Activated naive CD4-positive, alpha-beta T cell treated with anti-CD3 and anti-CD28 coated beads, Interleukin-2, amount 50 U/mL, for 24 hours (primary cell): ENCODE results near the gene GULP1.

Experiments
- H3K27ac Mint-ChIP-seq: one replicate; pipeline ENCODE4 v1.8.0; 2021; ENCODE audit warnings: mild to moderate bottlenecking, mixed read lengths
- H3K27me3 Mint-ChIP-seq: one replicate; pipeline ENCODE4 v1.8.0; 2021; ENCODE audit warnings: mixed read lengths
- H3K36me3 Mint-ChIP-seq: one replicate; pipeline ENCODE4 v1.8.0; 2021; ENCODE audit warnings: mixed read lengths
- H3K4me1 Mint-ChIP-seq: one replicate; pipeline ENCODE4 v1.8.0; 2021; ENCODE audit warnings: mixed read lengths
- H3K4me3 Mint-ChIP-seq: one replicate; pipeline ENCODE4 v1.8.0; 2021; ENCODE audit warnings: mild to moderate bottlenecking, mixed read lengths
- H3K9me3 Mint-ChIP-seq: one replicate; pipeline ENCODE4 v1.8.0; 2021; ENCODE audit warnings: mixed read lengths

Gene GULP1, protein sequence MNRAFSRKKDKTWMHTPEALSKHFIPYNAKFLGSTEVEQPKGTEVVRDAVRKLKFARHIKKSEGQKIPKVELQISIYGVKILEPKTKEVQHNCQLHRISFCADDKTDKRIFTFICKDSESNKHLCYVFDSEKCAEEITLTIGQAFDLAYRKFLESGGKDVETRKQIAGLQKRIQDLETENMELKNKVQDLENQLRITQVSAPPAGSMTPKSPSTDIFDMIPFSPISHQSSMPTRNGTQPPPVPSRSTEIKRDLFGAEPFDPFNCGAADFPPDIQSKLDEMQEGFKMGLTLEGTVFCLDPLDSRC

DNA sequence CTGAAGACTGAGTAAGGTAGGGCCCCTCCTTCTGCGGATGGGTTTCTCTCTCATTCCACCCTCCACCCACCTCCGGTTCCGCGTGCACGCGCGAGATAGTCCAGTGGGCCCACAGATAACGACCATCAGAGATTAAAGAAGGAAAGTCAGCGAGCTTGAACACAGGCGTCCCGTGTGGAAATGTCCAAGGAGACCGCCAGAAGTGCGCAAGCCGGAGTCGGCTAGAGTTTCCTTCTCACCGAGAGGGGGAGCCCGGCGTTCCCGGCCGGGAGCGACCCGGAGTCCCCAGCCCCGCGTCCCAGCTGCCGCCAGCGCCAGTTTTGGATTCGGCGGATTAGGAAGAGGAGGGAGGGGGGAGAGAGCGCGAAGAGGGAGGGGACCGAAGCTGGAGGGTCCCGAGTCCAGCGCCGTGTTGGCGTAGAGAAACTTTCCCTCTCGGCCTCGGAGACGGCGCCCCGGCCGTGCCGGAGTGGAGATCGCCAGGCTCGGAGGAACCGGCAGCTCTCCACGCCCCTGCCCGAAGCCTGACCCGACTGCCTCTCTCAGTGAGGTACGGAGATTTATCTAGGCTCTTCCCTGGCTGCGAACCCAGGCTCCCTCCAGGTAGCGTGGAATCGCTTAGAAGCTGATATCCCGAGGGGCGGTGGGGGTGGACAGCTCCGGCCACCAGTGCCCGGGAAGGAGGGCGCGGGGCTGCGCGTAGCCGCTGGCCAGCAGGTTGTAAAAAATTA, at the start of gene GULP1:
Gene GULP1, plus strand, starts transcription at position 258 of the 731 bp plus-strand sequence. CDS start 185,829 bp downstream, outside the sequence.
- H3K27me3 Mint-ChIP-seq = peaks cover 27% of the 10 kb centered on the region
- no peak within 1 kb of the TSS for H3K4me3 Mint-ChIP-seq
- no peaks in the 10 kb centered on the region for H3K9me3 Mint-ChIP-seq

DNA sequence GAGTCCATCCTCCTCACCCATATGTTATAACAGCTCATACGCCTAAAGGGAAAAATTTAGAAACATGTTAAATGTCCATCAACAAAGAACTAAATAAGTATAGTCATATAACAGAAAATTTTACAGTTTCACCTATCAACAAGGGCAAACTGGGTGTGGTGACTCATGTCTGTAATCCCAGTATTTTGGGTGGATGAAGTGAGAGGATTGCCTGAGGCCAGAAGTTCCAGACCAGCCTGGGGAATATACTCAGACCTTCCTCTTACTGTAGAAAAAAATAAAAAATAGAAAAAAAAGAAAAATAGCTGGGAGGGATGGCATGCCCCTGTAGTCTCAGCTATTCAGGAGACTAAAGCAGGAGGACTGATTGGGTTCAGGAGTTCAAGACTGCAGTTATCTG, 48.3 kb upstream of the GULP1 start:
- Mint-ChIP-seq H3K27ac (no peak overlapping the region), H3K4me3 (no peak overlapping the region), H3K36me3 (no peaks in the 10 kb centered on the region), H3K27me3 (no peaks in the 10 kb centered on the region), H3K4me1 (no peaks in the 10 kb centered on the region), H3K9me3 (no peaks in the 10 kb centered on the region)

More for the DNA sequence above, at the start of gene GULP1:
- peaks cover 8% of the 10 kb centered on the region for H3K4me1 Mint-ChIP-seq
- no peaks in the 10 kb centered on the region for H3K36me3 Mint-ChIP-seq
- H3K27ac Mint-ChIP-seq = no peak within 1 kb of the TSS

DNA sequence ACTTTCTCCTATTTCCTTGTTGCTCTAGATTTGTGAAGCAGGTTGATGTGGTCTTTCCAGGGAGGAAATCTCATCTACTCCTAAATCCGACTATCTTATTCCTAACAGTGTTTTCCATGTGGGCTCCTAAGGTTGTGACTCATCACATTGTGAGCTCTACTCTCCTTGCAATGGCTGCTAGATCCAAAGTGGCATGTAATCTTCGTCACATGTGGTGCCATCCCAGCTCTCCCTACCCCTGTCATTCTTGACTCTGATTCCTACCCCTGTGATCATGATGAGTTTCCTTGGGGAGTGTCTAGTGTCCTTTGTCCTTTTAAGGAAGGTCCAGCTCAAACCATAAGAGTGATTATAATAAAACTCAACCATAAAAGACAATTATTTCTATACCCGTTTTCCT, 47.3 kb upstream of the GULP1 start:
- H3K4me1 Mint-ChIP-seq = no peaks in the 10 kb centered on the region
- H3K4me3 Mint-ChIP-seq = no peak overlapping the region
- H3K9me3 Mint-ChIP-seq = no peaks in the 10 kb centered on the region
- H3K36me3 Mint-ChIP-seq = no peaks in the 10 kb centered on the region
- no peaks in the 10 kb centered on the region for H3K27me3 Mint-ChIP-seq
- no peak overlapping the region for H3K27ac Mint-ChIP-seq

DNA sequence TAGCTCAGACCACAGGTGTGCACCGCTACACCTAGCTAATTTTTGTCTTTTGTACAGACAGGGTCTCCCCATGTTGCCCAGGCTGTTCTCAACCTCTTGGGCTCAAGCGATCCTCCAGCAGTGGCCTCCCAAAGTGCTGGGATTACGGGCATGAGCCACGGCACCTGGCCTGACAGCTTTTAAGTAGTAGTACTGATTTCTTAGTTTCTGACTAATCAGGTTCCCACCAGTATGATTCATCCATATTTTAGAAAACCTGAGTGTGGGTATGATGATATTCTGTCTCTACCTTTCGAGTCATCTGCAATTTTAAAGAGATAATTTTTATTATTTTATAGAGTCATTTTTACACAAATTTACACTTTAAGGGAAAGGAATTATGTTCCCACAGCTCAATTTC, 46.4 kb upstream of the GULP1 start:
- no peak overlapping the region for H3K27ac Mint-ChIP-seq
- H3K27me3 Mint-ChIP-seq = no peaks in the 10 kb centered on the region
- no peaks in the 10 kb centered on the region for H3K9me3 Mint-ChIP-seq
- no peaks in the 10 kb centered on the region for H3K4me1 Mint-ChIP-seq
- no peak overlapping the region for H3K4me3 Mint-ChIP-seq
- H3K36me3 Mint-ChIP-seq = no peaks in the 10 kb centered on the region

DNA sequence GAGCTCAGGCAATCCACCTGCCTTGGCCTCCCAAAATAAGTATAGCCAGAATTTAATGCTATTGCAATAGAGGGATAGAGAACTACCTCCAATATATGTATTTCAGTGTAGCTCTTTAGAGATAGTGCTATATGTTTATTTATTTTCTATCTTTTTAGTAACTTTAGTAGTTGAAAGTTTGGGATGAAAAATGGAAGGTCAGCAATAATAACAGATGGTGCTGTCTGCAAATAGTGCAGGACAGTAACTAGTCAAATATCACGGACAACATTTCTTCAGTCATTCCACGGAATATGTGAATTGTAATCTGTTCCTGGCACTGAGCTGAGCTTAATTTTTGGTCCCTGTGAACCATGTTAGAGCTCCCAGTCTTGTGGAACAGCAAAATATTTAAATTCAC, 43.2 kb upstream of the GULP1 start:
- H3K4me1 Mint-ChIP-seq = no peaks in the 10 kb centered on the region
- peaks cover 15% of the 10 kb centered on the region for H3K9me3 Mint-ChIP-seq
- H3K27ac Mint-ChIP-seq = no peak overlapping the region
- no peaks in the 10 kb centered on the region for H3K36me3 Mint-ChIP-seq
- no peaks in the 10 kb centered on the region for H3K27me3 Mint-ChIP-seq
- H3K4me3 Mint-ChIP-seq = no peak overlapping the region

DNA sequence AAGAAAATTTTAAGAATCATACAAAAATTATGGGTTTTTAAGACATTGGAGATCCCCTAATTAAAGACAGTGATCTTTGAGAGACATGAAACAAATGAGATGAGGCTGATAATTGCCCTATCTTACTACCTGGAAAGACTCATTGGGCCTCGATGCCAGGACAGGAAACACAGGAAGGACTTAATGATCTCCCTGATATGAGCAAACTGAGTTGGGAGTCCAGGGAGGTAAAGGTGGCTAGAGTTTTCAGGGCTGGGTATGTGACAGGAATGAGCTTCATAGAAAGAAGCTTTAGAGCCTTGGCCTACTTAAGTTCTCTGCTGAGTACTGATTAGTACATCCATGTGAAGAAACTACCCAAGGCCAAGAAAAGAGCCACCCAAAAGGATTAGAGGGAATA, 40.6 kb upstream of the GULP1 start:
- Mint-ChIP-seq H3K9me3 (peaks cover 15% of the 10 kb centered on the region), H3K4me3 (no peak overlapping the region), H3K27me3 (no peaks in the 10 kb centered on the region), H3K4me1 (no peaks in the 10 kb centered on the region), H3K27ac (no peak overlapping the region), H3K36me3 (no peaks in the 10 kb centered on the region)

DNA sequence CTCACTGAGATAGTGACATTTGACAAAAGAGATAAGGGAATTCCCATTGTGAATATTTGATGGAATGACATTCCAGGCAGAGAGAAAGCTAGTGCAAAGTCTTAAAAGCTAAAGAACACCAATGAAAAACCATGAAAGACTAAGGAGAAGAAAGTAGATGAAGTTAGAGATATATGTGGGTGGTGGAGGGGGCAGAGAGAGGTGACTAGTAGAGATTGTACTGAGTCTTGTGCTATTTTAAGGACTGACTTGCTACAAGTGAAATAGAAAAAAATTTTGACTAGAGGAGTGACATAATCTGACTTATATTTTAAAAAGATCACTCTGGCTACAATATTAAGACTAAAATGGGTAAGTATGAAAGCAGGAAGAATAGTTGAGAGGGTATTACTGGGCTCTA, 35.3 kb upstream of the GULP1 start:
- no peak overlapping the region for H3K27ac Mint-ChIP-seq
- H3K27me3 Mint-ChIP-seq = no peaks in the 10 kb centered on the region
- H3K4me1 Mint-ChIP-seq = no peaks in the 10 kb centered on the region
- no peak overlapping the region for H3K4me3 Mint-ChIP-seq
- H3K36me3 Mint-ChIP-seq = no peaks in the 10 kb centered on the region
- H3K9me3 Mint-ChIP-seq = peaks cover 15% of the 10 kb centered on the region

DNA sequence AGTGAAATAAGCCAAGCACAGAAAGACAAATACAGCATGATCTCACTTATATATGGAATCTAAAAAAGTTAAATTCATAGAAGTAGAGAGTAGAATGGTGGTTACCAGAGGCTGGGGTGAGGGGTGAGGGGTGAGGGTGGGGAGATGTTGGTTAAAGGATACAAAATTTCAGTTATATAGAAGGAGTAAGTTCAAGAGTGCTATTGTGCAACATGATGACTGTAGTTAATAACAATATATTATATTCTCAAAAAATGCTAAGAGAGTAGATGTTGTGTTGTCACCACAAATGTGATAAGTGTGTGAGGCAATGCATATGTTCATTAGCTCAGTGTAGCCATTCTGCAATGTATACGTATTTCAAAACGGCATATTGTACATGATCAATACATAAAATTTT, 26.4 kb upstream of the GULP1 start:
- H3K27ac Mint-ChIP-seq = no peak overlapping the region
- no peaks in the 10 kb centered on the region for H3K36me3 Mint-ChIP-seq
- H3K27me3 Mint-ChIP-seq = no peaks in the 10 kb centered on the region

DNA sequence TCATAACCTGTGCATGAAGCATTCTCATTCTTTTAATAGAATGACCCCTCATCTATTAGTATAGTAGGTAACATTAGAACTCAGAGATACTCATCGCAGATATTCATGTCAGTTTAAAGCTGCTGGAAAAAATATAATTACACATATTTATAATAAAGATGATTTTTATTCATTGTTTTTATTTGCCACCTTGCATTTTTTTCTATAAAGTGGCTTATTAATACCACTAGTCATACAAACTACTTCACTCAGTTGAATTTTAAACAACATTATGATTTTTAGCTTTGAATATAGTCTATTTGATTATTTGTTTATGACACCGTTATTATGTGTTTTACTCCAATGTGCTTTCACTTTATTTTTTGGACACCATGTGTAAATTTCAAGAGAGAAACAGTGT, 23.9 kb upstream of the GULP1 start:
- H3K4me1 Mint-ChIP-seq = no peaks in the 10 kb centered on the region
- H3K4me3 Mint-ChIP-seq = no peak overlapping the region
- H3K36me3 Mint-ChIP-seq = no peaks in the 10 kb centered on the region
- H3K27ac Mint-ChIP-seq = no peak overlapping the region
- no peaks in the 10 kb centered on the region for H3K27me3 Mint-ChIP-seq
- no peaks in the 10 kb centered on the region for H3K9me3 Mint-ChIP-seq

More for the DNA sequence above, 26.4 kb upstream of the GULP1 start:
- Mint-ChIP-seq H3K4me1 (no peaks in the 10 kb centered on the region), H3K4me3 (no peak overlapping the region), H3K9me3 (no peaks in the 10 kb centered on the region)

DNA sequence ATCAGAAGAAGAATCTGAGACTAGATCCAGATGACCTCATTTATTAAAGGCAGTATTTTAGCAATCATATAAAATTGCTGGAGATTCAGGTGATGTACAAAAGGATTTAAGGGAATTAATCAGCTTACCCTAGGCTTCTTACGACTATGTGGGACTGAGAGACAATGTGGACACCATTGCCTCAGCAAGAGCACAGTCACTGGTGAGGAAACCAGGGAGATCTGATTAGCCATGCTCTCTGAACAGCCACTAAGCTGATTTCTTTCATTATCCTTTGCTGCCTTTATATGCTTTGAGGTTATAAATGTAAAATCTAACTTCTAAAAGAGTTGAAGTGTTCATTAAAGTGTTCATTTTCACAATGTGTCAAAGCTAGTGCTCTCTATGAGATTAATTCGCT, 22.7 kb upstream of the GULP1 start:
- H3K36me3 Mint-ChIP-seq = no peaks in the 10 kb centered on the region
- no peaks in the 10 kb centered on the region for H3K9me3 Mint-ChIP-seq
- H3K27ac Mint-ChIP-seq = no peak overlapping the region
- H3K27me3 Mint-ChIP-seq = no peaks in the 10 kb centered on the region
- H3K4me1 Mint-ChIP-seq = no peaks in the 10 kb centered on the region
- H3K4me3 Mint-ChIP-seq = no peak overlapping the region

DNA sequence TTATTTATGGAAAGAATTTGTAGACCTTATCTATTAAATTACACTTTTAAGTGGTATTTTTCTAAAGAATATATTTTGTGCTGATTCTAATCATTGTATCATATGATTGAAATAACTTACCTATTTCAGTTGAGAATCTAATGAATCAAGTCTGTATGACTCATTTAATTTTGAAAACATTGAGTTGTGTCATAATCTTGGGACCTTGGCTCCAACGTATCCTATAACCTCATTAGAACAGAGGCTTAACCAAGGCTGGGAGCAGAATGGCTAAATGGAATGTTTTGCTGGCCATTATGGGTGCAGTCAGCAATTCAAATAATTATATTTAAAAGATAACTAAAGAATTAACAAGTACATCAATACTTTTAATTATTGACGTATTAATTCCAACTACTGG, 19.6 kb upstream of the GULP1 start:
- no peaks in the 10 kb centered on the region for H3K36me3 Mint-ChIP-seq
- no peaks in the 10 kb centered on the region for H3K27me3 Mint-ChIP-seq
- H3K9me3 Mint-ChIP-seq = no peaks in the 10 kb centered on the region
- H3K4me1 Mint-ChIP-seq = no peaks in the 10 kb centered on the region
- no peak overlapping the region for H3K4me3 Mint-ChIP-seq
- H3K27ac Mint-ChIP-seq = no peak overlapping the region

DNA sequence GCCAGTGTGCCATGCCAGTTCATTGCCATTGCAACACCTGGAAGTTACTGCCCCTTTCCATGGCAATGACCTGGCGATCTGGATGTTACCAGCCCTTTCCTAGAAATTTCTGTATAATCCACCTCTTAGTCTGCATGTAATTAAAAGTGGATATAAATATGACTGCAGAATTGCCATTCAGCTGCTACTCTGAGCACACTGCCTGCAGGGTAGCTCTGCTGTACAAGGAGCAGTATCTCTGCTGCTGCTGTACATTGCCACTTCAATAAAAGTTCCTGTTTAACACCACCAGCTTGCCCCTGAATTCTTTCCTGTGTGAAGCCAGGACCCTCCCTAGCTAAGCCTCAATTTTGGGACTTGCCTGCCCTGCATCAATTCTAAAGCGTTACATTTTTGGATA, 17.4 kb upstream of the GULP1 start:
- H3K4me1 Mint-ChIP-seq = no peaks in the 10 kb centered on the region
- no peak overlapping the region for H3K27ac Mint-ChIP-seq
- H3K36me3 Mint-ChIP-seq = no peaks in the 10 kb centered on the region
- H3K27me3 Mint-ChIP-seq = no peaks in the 10 kb centered on the region
- no peaks in the 10 kb centered on the region for H3K9me3 Mint-ChIP-seq
- no peak overlapping the region for H3K4me3 Mint-ChIP-seq

DNA sequence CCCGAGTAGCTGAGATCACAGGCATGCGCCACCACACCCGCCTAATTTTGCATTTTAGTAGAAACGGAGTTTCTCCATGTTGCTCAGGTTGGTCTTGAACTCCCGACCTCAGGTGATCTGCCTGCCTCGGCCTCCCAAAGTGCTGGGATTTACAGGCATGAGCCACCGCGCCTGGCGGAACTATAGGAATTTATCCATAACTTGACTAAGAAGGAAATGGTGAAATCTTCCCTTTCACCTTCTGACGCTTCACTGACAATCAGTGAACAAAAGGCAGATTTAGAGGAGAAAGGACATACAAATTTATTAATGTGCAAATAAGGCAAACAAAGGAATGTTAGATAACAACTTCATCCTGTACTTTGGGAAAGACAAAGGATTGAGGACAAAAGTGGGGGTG, 15.4 kb upstream of the GULP1 start:
- Mint-ChIP-seq H3K4me1 (no peaks in the 10 kb centered on the region), H3K27ac (no peak overlapping the region), H3K36me3 (no peaks in the 10 kb centered on the region), H3K4me3 (no peak overlapping the region), H3K9me3 (no peaks in the 10 kb centered on the region), H3K27me3 (no peaks in the 10 kb centered on the region)

DNA sequence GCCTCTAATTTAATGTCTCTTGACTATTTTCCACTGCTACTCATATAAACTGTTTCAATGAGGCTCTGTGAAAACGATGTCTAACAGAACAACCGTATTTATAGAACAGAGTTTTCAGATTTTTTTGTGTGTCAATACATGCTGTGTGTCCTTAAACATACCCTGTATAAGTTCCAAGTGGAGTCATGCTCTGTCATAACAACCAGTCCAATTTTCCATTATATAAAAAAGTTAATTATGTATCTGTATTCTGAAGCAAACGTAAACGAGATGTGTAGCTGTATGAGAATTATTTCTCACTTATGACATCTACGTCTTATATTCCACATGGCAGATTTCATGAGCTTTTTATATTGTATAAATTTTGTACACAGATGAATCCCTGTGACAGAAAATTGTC, 13.9 kb upstream of the GULP1 start:
- Mint-ChIP-seq H3K4me3 (no peak overlapping the region), H3K4me1 (no peaks in the 10 kb centered on the region), H3K36me3 (no peaks in the 10 kb centered on the region), H3K27ac (no peak overlapping the region), H3K27me3 (no peaks in the 10 kb centered on the region), H3K9me3 (no peaks in the 10 kb centered on the region)

DNA sequence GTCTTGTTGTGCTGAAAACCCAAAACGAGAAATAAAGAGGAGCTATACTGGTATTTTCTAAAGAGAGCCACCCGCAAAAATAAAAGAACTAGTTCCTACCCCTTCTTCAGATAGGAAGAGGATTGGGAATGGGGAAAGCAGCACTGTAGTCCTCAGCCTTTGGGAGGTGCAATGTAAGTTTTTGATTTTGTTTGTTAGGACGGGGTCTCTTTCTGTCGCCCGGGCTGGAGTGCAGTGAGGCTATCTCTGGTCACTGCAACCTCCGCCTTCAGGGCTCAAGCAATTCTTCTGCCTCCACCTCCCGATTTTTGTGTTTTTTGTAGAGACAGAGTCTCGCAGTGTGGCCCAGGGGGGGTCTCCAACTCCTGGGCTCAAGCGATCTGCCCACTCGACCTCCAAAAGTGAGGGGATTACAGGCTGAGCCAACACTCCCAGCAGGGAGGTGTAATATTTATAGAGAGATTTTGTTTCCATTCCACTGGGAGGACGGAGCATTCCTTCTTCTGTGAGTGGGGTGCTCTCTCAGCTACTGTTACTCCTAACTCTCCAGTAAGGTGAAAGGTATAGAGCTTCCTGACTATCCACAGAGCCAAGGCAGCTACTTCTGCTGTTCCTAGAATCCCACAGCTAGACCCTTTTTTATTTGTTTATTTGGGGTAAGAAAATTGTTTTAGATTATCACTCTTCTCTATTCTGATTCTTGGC, 13.1 kb upstream of the GULP1 start:
- Mint-ChIP-seq H3K4me1 (no peaks in the 10 kb centered on the region), H3K27me3 (no peaks in the 10 kb centered on the region), H3K27ac (no peak overlapping the region), H3K36me3 (no peaks in the 10 kb centered on the region), H3K4me3 (no peak overlapping the region), H3K9me3 (no peaks in the 10 kb centered on the region)

DNA sequence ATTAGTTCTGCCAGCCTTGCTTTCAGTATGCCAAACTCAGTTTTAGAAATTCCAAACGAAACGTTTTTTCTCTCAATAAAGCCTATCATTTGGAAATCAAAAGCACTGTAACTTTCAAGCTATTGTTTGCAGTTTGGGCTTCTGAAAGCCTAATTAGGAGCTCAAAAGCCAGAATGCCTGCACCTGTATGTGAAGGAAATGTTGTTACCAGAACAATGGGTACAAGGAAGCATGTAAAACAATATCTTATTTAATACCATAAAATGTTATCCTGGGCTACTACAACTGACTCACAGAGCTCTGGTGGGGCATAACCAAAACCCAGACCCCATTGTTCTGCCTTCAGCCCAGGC, 12.6 kb upstream of the GULP1 start:
- H3K27me3 Mint-ChIP-seq = no peaks in the 10 kb centered on the region
- no peaks in the 10 kb centered on the region for H3K4me1 Mint-ChIP-seq
- H3K36me3 Mint-ChIP-seq = no peaks in the 10 kb centered on the region
- no peaks in the 10 kb centered on the region for H3K9me3 Mint-ChIP-seq
- no peak overlapping the region for H3K4me3 Mint-ChIP-seq
- H3K27ac Mint-ChIP-seq = no peak overlapping the region
